GM12874 (cell line): ENCODE data around the gene NOP58.

ENCODE experiments used
- TF ChIP-seq, protein P1 (sequence below): IDR thresholded peaks from 2 replicates; pipeline ENCODE4 v1.5.1; 2011; ENCODE audit warnings: low read depth, mild to moderate bottlenecking, control low read depth, low read length, moderate library complexity; ENCODE audit not compliant: insufficient read depth

The NOP58 gene

DNA sequence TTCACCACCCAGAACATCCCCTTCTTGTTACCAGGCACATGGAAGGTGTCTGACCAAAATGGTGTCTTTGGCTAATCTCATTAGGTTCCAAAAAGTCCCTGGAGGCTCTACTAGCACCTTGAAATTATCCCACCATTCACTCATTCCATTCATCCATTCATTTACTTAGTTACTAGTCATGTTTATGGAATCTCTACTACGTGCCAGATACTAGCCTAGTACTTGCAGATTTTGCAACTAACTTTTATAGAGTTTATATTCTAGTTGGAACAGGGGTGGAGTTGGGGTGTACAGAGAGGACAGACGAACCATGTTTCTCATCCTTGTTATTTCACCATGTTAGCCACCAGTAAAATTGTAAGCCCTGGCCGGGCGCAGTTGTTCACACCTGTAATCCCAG, 4.0 kb upstream of the NOP58 start:
- TF ChIP-seq, protein P1, sequence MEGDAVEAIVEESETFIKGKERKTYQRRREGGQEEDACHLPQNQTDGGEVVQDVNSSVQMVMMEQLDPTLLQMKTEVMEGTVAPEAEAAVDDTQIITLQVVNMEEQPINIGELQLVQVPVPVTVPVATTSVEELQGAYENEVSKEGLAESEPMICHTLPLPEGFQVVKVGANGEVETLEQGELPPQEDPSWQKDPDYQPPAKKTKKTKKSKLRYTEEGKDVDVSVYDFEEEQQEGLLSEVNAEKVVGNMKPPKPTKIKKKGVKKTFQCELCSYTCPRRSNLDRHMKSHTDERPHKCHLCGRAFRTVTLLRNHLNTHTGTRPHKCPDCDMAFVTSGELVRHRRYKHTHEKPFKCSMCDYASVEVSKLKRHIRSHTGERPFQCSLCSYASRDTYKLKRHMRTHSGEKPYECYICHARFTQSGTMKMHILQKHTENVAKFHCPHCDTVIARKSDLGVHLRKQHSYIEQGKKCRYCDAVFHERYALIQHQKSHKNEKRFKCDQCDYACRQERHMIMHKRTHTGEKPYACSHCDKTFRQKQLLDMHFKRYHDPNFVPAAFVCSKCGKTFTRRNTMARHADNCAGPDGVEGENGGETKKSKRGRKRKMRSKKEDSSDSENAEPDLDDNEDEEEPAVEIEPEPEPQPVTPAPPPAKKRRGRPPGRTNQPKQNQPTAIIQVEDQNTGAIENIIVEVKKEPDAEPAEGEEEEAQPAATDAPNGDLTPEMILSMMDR, result no peak

GRCh38 chr2:202267495-202267894, 1.9 kb downstream of the NOP58 start:
- TF ChIP-seq, protein P1, result no peak

DNA sequence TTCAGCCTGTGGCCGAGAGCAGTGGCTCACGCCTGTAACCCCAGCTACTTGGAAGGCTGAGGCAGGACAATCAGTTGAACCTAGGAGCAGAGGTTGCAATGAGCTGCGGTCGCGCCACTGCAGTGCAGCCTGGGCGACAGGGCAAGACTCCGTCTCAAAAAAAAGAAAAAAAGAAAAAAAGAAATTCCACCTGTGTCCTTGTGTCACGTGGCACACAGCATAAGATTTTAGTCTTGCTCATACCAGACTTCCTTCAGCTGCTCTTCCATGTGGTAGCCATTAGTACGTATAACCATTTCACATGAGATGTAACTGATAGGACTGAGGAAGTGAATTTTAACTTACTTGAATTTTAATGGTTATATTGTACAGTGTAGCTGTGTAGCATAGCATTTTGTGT, 4.0 kb downstream of the NOP58 start:
- TF ChIP-seq, protein P1, result no peak

DNA sequence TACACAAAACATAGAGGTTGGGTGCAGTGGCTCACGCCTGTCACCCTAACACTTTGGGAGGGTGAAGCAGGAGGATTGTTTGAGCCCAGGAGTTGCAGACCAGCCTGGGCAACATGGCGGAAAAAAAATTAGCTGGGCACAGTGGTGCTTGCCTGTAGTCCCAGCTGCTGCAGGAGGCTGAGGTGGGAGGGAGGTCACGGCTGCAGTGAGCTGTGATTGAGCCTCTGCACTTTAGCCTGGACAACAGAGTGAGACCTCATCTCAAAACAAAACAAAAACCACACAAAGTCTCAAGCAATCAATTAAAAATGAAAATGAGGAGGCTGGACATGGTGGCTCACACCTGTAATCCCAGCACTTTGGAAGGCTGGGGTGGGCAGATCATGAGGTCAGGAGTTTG, 4.9 kb downstream of the NOP58 start:
- TF ChIP-seq, protein P1, result no peak

DNA sequence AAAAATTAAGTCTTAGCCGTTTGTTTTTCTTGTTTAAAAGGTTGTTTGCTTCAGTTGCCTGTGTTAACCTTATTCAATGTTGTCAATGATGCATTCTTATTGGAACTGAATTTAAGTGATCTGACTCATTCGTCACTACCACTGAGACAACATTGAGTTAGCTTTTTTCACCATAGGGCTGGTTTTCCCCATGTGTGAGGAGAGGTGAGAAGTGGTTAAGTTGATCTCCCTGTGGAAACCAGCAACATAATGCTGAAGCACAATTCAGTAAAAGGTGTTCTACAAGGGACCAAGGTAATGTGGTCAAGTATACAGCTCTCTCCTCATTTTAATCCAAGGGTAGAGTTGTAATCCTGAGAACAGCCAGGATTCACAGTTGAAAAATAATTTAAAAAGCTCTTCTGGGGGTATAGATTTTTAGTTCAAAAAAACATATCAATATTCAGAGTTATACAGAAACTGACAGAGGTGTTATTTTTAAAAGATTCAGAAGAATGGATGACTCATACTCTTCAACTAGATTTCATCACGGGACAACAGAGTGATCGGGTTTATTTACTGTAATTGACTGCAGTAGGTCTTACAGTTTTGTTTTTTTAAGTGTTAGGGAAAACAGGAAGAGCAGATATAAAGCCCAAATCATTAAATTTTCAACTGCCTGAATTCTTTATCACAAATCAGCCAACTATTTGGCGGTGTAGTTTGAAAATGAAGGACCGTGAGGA, 12.6 kb downstream of the NOP58 start:
- TF ChIP-seq, protein P1, result no peak

- TF ChIP-seq, protein P1, result peak; percentile 21; the same call in 1 of the 2 replicates
Measured at GRCh38 chr2:202278944-202279343, 13.4 kb downstream of the NOP58 start.

- TF ChIP-seq, protein P1, result no peak
Measured at GRCh38 chr2:202286595-202286994, 21.0 kb downstream of the NOP58 start.
